Dendritic cell treated with granulocyte-macrophage colony-stimulating factor and Interleukin-4, amounts not matched to agents 40 ng/mL and 50 ng/mL, for 4 days (primary cell): ENCODE results near the gene AKIP1.

ENCODE experiments used
- H3K27ac Mint-ChIP-seq: one replicate; pipeline ENCODE4 v1.8.0; 2022; ENCODE audit warnings: mild to moderate bottlenecking, mixed read lengths
- H3K27me3 Mint-ChIP-seq: one replicate; pipeline ENCODE4 v1.8.0; 2022; ENCODE audit warnings: mild to moderate bottlenecking, mixed read lengths
- H3K36me3 Mint-ChIP-seq: one replicate; pipeline ENCODE4 v1.8.0; 2022; ENCODE audit warnings: low read depth, mixed read lengths
- H3K4me1 Mint-ChIP-seq: one replicate; pipeline ENCODE4 v1.8.0; 2022; ENCODE audit warnings: low read depth, mixed read lengths
- H3K4me3 Mint-ChIP-seq: one replicate; pipeline ENCODE4 v1.8.0; 2022; ENCODE audit warnings: mild to moderate bottlenecking, moderate library complexity, mixed read lengths
- H3K9me3 Mint-ChIP-seq: one replicate; pipeline ENCODE4 v1.8.0; 2022; ENCODE audit warnings: mixed read lengths
- intact Hi-C: fragments of 100-400 bp; cut with micrococcal nuclease; formaldehyde crosslinking; loops from one replicate; pipeline ENCODE4 v1.15.0; 2022

Gene AKIP1

GRCh38 chr11:8899119-8899753 lies 11.8 kb upstream of the AKIP1 start:
- no peak overlapping the region for H3K4me3 Mint-ChIP-seq
- no peaks in the 10 kb centered on the region for H3K27me3 Mint-ChIP-seq
- H3K36me3 Mint-ChIP-seq = no peaks in the 10 kb centered on the region
- intact Hi-C loops = no loop called here
- H3K4me1 Mint-ChIP-seq = no peaks in the 10 kb centered on the region
- H3K27ac Mint-ChIP-seq = no peak overlapping the region
- H3K9me3 Mint-ChIP-seq = peaks cover 18% of the 10 kb centered on the region

- H3K27ac Mint-ChIP-seq = no peak overlapping the region
- H3K36me3 Mint-ChIP-seq = no peaks in the 10 kb centered on the region
- peaks cover 13% of the 10 kb centered on the region for H3K27me3 Mint-ChIP-seq
- H3K4me1 Mint-ChIP-seq = peaks cover 27% of the 10 kb centered on the region
- intact Hi-C loops = no loop called here
- no peaks in the 10 kb centered on the region for H3K9me3 Mint-ChIP-seq
- H3K4me3 Mint-ChIP-seq = no peak overlapping the region
These were observed 5.3 kb upstream of the AKIP1 start for GRCh38 chr11:8905528-8906165.

- H3K4me1 Mint-ChIP-seq = peaks cover 27% of the 10 kb centered on the region
- no peak overlapping the region for H3K4me3 Mint-ChIP-seq
- no peaks in the 10 kb centered on the region for H3K9me3 Mint-ChIP-seq
- intact Hi-C loops = no loop called here
- H3K27me3 Mint-ChIP-seq = peaks cover 13% of the 10 kb centered on the region
- H3K36me3 Mint-ChIP-seq = peaks cover 7% of the 10 kb centered on the region
- no peak overlapping the region for H3K27ac Mint-ChIP-seq
These were observed 3.9 kb upstream of the AKIP1 start for GRCh38 chr11:8907116-8907515.

GRCh38 chr11:8908099-8908498 lies 2.9 kb upstream of the AKIP1 start:
- Mint-ChIP-seq H3K4me3 (no peak overlapping the region), H3K36me3 (peaks cover 7% of the 10 kb centered on the region), H3K9me3 (no peaks in the 10 kb centered on the region), H3K4me1 (peaks cover 30% of the 10 kb centered on the region), H3K27me3 (peaks cover 13% of the 10 kb centered on the region), H3K27ac (no peak overlapping the region)
- intact Hi-C loops = no loop called here

- peaks cover 47% of the 10 kb centered on the region for H3K4me1 Mint-ChIP-seq
- H3K27me3 Mint-ChIP-seq = peaks cover 13% of the 10 kb centered on the region
- peak overlapping the region; percentile 92 for H3K27ac Mint-ChIP-seq
- H3K36me3 Mint-ChIP-seq = peaks cover 12% of the 10 kb centered on the region
- H3K4me3 Mint-ChIP-seq = peak overlapping the region; percentile 95
- H3K9me3 Mint-ChIP-seq = no peaks in the 10 kb centered on the region
- intact Hi-C loops = loop anchor here (5.0 kb wide), 1 partner anchor 52 kb away; the partner anchor contains the start of gene TMEM9B
These were observed 351 bp upstream of the AKIP1 start for GRCh38 chr11:8910649-8911026.

- peaks cover 46% of the 10 kb centered on the region for H3K36me3 Mint-ChIP-seq
- peak overlapping the region; percentile 76 for H3K27ac Mint-ChIP-seq
- peaks cover 9% of the 10 kb centered on the region for H3K27me3 Mint-ChIP-seq
- peak overlapping the region; percentile 45 for H3K4me3 Mint-ChIP-seq
- intact Hi-C loops = loop anchor here (2.0 to 5.0 kb wide), 2 partner anchors 48 to 223 kb away; partner anchors contain the start of gene TMEM9B
- H3K4me1 Mint-ChIP-seq = peaks cover 34% of the 10 kb centered on the region
- H3K9me3 Mint-ChIP-seq = no peaks in the 10 kb centered on the region
These were observed 3.1 kb downstream of the AKIP1 start for GRCh38 chr11:8913961-8914660.

GRCh38 chr11:8914661-8915018 lies 3.7 kb downstream of the AKIP1 start:
- H3K4me1 Mint-ChIP-seq = peaks cover 28% of the 10 kb centered on the region
- peaks cover 7% of the 10 kb centered on the region for H3K27me3 Mint-ChIP-seq
- no peaks in the 10 kb centered on the region for H3K9me3 Mint-ChIP-seq
- intact Hi-C loops = loop anchor here (2.0 to 5.0 kb wide), 2 partner anchors 48 to 222 kb away; partner anchors contain the start of gene TMEM9B
- peak overlapping the region; percentile 76 for H3K27ac Mint-ChIP-seq
- peaks cover 52% of the 10 kb centered on the region for H3K36me3 Mint-ChIP-seq
- H3K4me3 Mint-ChIP-seq = no peak overlapping the region

- no peaks in the 10 kb centered on the region for H3K9me3 Mint-ChIP-seq
- intact Hi-C loops = no loop called here
- H3K4me3 Mint-ChIP-seq = no peak overlapping the region
- no peaks in the 10 kb centered on the region for H3K27me3 Mint-ChIP-seq
- H3K36me3 Mint-ChIP-seq = peaks cover 68% of the 10 kb centered on the region
- H3K4me1 Mint-ChIP-seq = peaks cover 19% of the 10 kb centered on the region
- H3K27ac Mint-ChIP-seq = no peak overlapping the region
These were observed 6.3 kb downstream of the AKIP1 start for GRCh38 chr11:8917157-8917825.

GRCh38 chr11:8922691-8923090 lies 11.7 kb downstream of the AKIP1 start:
- intact Hi-C loops = no loop called here
- H3K9me3 Mint-ChIP-seq = no peaks in the 10 kb centered on the region
- no peak overlapping the region for H3K27ac Mint-ChIP-seq
- no peaks in the 10 kb centered on the region for H3K27me3 Mint-ChIP-seq
- H3K36me3 Mint-ChIP-seq = peaks cover 57% of the 10 kb centered on the region
- no peak overlapping the region for H3K4me3 Mint-ChIP-seq
- no peaks in the 10 kb centered on the region for H3K4me1 Mint-ChIP-seq

- Mint-ChIP-seq H3K36me3 (peaks cover 27% of the 10 kb centered on the region), H3K4me3 (no peak overlapping the region)
These were observed 14.7 kb downstream of the AKIP1 start for GRCh38 chr11:8925711-8926110.

GRCh38 chr11:8926236-8926635 lies 15.2 kb downstream of the AKIP1 start:
- Mint-ChIP-seq H3K4me1 (no peaks in the 10 kb centered on the region), H3K27ac (no peak overlapping the region), H3K36me3 (peaks cover 24% of the 10 kb centered on the region), H3K9me3 (no peaks in the 10 kb centered on the region), H3K4me3 (no peak overlapping the region), H3K27me3 (no peaks in the 10 kb centered on the region)
- intact Hi-C loops = no loop called here

More at GRCh38 chr11:8925711-8926110, 14.7 kb downstream of the AKIP1 start:
- Mint-ChIP-seq H3K4me1 (no peaks in the 10 kb centered on the region), H3K27me3 (no peaks in the 10 kb centered on the region), H3K27ac (no peak overlapping the region), H3K9me3 (no peaks in the 10 kb centered on the region)
- intact Hi-C loops = no loop called here

GRCh38 chr11:8927233-8927632 lies 16.2 kb downstream of the AKIP1 start:
- Mint-ChIP-seq H3K27me3 (no peaks in the 10 kb centered on the region), H3K9me3 (no peaks in the 10 kb centered on the region), H3K4me3 (no peak overlapping the region), H3K27ac (no peak overlapping the region), H3K36me3 (peaks cover 14% of the 10 kb centered on the region), H3K4me1 (no peaks in the 10 kb centered on the region)
- intact Hi-C loops = no loop called here

GRCh38 chr11:8928205-8928604 lies 17.2 kb downstream of the AKIP1 start:
- Mint-ChIP-seq H3K36me3 (peaks cover 6% of the 10 kb centered on the region), H3K4me1 (no peaks in the 10 kb centered on the region), H3K9me3 (no peaks in the 10 kb centered on the region), H3K27ac (no peak overlapping the region), H3K4me3 (no peak overlapping the region), H3K27me3 (no peaks in the 10 kb centered on the region)
- intact Hi-C loops = no loop called here
